HepG2 (cell line): ENCODE measurements around the gene MBL2. TPM values are rescaled to one million over a fixed set of nuclear protein-coding genes. Genes with fewer than 3 reads are reported as not detected.

ENCODE experiments used
- ATAC-seq: fragments of 200-7000 bp; cut with Tn5 transposase; 3 replicates; pipeline ENCODE4 v1.9.1; 2020; ENCODE audit warnings: mild to moderate bottlenecking, moderate library complexity
- BruUV-seq: library from RNA; stranded (reverse); fragments of 400-500 nt; replicated peaks from 2 replicates; lab custom pipeline; 2021; lab: Mats Ljungman, UMichigan
- CTCF ChIA-PET: fragments of 300-600 bp; formaldehyde crosslinking; extraction: SDS; loops from one replicate; lab custom pipeline; 2021; ENCODE audit warnings: low total read pairs, inconsistent platforms, low intra/inter-chr PET ratio; lab: Yijun Ruan, JAX
- POLR2A ChIA-PET: fragments of 350-600 bp; sonication (Branson Sonifier 250); formaldehyde crosslinking; loops from one replicate; lab custom pipeline; 2020; ENCODE audit warnings: antibody characterized with exemption, inconsistent platforms; lab: Yijun Ruan, JAX
- DNase-seq: peaks from one replicate; pipeline ENCODE4 v3.0.0-alpha.2; 2015; ENCODE audit warnings: low spot score
- FAIRE-seq: peaks from 3 replicates; lab custom pipeline; 2011; peaks lifted over from hg19 to GRCh38; lab: Jason Lieb, UNC
- H2AFZ ChIP-seq: one replicate; pipeline ENCODE4 v1.6.1; 2011; ENCODE audit warnings: low read length, inconsistent platforms
- H3K27ac ChIP-seq: fragments of 300-600 bp; 3 replicates; pipeline ENCODE4 v1.8.0; 2011; ENCODE audit warnings: mixed run types, mild to moderate bottlenecking, mixed read lengths, low read length, inconsistent platforms; ENCODE audit not compliant: insufficient read depth; ENCODE audit errors: extremely low read length
- H3K27me3 ChIP-seq, 2 experiments: fragments of 200-600 bp in 1 of 2; 2 replicates in 1 of 2; 3 replicates in 1 of 2; pipeline versions ENCODE4 v1.6.0 to v1.8.0; 2011; ENCODE audit warnings: low read length in 2 of 2, mild to moderate bottlenecking in 2 of 2, moderate library complexity in 2 of 2, inconsistent platforms in 1 of 2; ENCODE audit not compliant: insufficient read depth in 2 of 2, control insufficient read depth in 1 of 2
- H3K36me3 ChIP-seq, 2 experiments: fragments of 200-600 bp in 1 of 2; replicated peaks in 1 of 2; 2 replicates in 1 of 2; 3 replicates in 1 of 2; pipeline versions ENCODE4 v1.5.1 to v1.8.0; 2011; ENCODE audit warnings: low read length in 2 of 2, inconsistent platforms in 1 of 2; ENCODE audit not compliant: insufficient read depth in 2 of 2, control insufficient read depth in 1 of 2
- H3K4me1 ChIP-seq: 2 replicates; pipeline ENCODE4 v1.5.1; 2012; ENCODE audit warnings: low read length, inconsistent platforms; ENCODE audit not compliant: insufficient read depth
- H3K4me2 ChIP-seq: 2 replicates; pipeline ENCODE4 v1.6.0; 2011; ENCODE audit warnings: low read depth, low read length, inconsistent platforms
- H3K4me3 ChIP-seq, 3 experiments: fragments of 200-600 bp in 1 of 3; sonication (generic), shearing (Covaris generic) in 1 of 3; replicated peaks in 1 of 3; 2 replicates each; pipeline ENCODE4 v1.5.1; 2011 to 2016; ENCODE audit warnings: low read length in 3 of 3, inconsistent platforms in 2 of 3, low read depth in 2 of 3, mild to moderate bottlenecking in 2 of 3, control low read depth in 1 of 3, mixed read lengths in 1 of 3; ENCODE audit not compliant: insufficient read depth in 1 of 3
- H3K79me2 ChIP-seq: one replicate; pipeline ENCODE4 v1.6.1; 2011; ENCODE audit warnings: low read length, inconsistent platforms; ENCODE audit not compliant: insufficient read depth
- H3K9ac ChIP-seq: 2 replicates; pipeline ENCODE4 v1.6.0; 2011; ENCODE audit warnings: mild to moderate bottlenecking, low read depth, low read length, inconsistent platforms; ENCODE audit not compliant: insufficient read depth
- H3K9me3 ChIP-seq: 2 replicates; pipeline ENCODE4 v1.5.1; 2012; ENCODE audit warnings: mild to moderate bottlenecking, low read length
- H4K20me1 ChIP-seq: 2 replicates; pipeline ENCODE4 v1.6.0; 2011; ENCODE audit warnings: inconsistent platforms, mild to moderate bottlenecking, low read length, moderate library complexity; ENCODE audit not compliant: insufficient read depth
- DNMT1 ChIP-seq: sonication (generic); formaldehyde crosslinking; IDR thresholded peaks from 2 replicates; pipeline ENCODE4 v1.5.1; 2020; ENCODE audit warnings: mild to moderate bottlenecking, missing genetic modification reagents
- FOSL1 ChIP-seq: sonication (generic); formaldehyde crosslinking; IDR thresholded peaks from 2 replicates; pipeline ENCODE4 v1.9.0; 2021; ENCODE audit warnings: missing genetic modification reagents, borderline replicate concordance
- FOSL2 ChIP-seq: sonication (generic); formaldehyde crosslinking; IDR thresholded peaks from 2 replicates; pipeline ENCODE4 v1.4.0; 2020; ENCODE audit warnings: missing genetic modification reagents
- MBD4 ChIP-seq: IDR thresholded peaks from 2 replicates; pipeline ENCODE4 v1.6.1; 2012; ENCODE audit warnings: low read length, inconsistent platforms, borderline replicate concordance
- NKX3-1 ChIP-seq: sonication (generic); formaldehyde crosslinking; IDR thresholded peaks from 2 replicates; pipeline ENCODE4 v1.5.0; 2020; ENCODE audit warnings: missing genetic modification reagents
- SOX5 ChIP-seq: IDR thresholded peaks from 2 replicates; pipeline ENCODE4 v1.6.1; 2016; ENCODE audit warnings: borderline replicate concordance
- TP53 ChIP-seq: sonication (generic); formaldehyde crosslinking; conservative IDR thresholded peaks from 2 replicates; pipeline ENCODE4 v1.4.0; 2020; ENCODE audit warnings: missing genetic modification reagents
- YEATS4 ChIP-seq: sonication (generic); formaldehyde crosslinking; IDR thresholded peaks from 2 replicates; pipeline ENCODE4 v1.4.0; 2020; ENCODE audit warnings: missing genetic modification reagents, borderline replicate concordance
- ZNF501 ChIP-seq: sonication (generic); formaldehyde crosslinking; IDR thresholded peaks from 2 replicates; pipeline ENCODE4 v1.5.1; 2020; ENCODE audit warnings: mild to moderate bottlenecking, moderate library complexity, missing genetic modification reagents
- ZNF598 ChIP-seq: sonication (generic); formaldehyde crosslinking; IDR thresholded peaks from 2 replicates; pipeline ENCODE4 v1.5.1; 2020; ENCODE audit warnings: mild to moderate bottlenecking, missing genetic modification reagents, borderline replicate concordance
- ZNF644 ChIP-seq: IDR thresholded peaks from 2 replicates; pipeline ENCODE4 v1.6.1; 2016; ENCODE audit warnings: low read depth
- ZNF775 ChIP-seq: sonication (generic); formaldehyde crosslinking; IDR thresholded peaks from 2 replicates; pipeline ENCODE4 v1.4.0; 2020; ENCODE audit warnings: missing genetic modification reagents, mild to moderate bottlenecking, moderate library complexity, borderline replicate concordance
- ZNF782 ChIP-seq: sonication (generic); formaldehyde crosslinking; IDR thresholded peaks from 2 replicates; pipeline ENCODE4 v1.4.0; 2020; ENCODE audit warnings: missing genetic modification reagents, mild to moderate bottlenecking, borderline replicate concordance
- WGBS: methylation state at CpG from one replicate; pipeline ENCODE4 v1.1.6; 2017; ENCODE audit warnings: low lambda C conversion rate; 5-methylcytosine and 5-hydroxymethylcytosine counted together
- in situ Hi-C: cut with HindIII; loops from 2 replicates; pipeline ENCODE4 v1.10.0; 2017; ENCODE audit warnings: low pct_unique_long_range_greater_than_20kb; ENCODE audit not compliant: extremely low pct_ligation_motif_present
- intact Hi-C: fragments of 100-400 bp; cut with micrococcal nuclease; formaldehyde crosslinking; loops from one replicate; pipeline ENCODE4 v1.10.0; 2022; ENCODE audit not compliant: unreplicated experiment
- polyA plus RNA-seq, 8 experiments: library from polyadenylated mRNA; depleted of rRNA in 3 of 8; stranded (reverse) in 7 of 8; unstranded in 1 of 8; fragments of >200 nt; fragmentation: Illumina TruSeq in 4 of 8; extraction: Trizol in 4 of 8; gene quantifications; 2 replicates each; pipeline versions ENCODE4 v1.2.1 to v1.2.3, GENCODE V29; 2011 to 2016; ENCODE audit warnings: low read depth in 4 of 8, missing spikeins in 1 of 8, mixed read lengths in 1 of 8; ENCODE audit not compliant: insufficient read depth in 1 of 8
- total RNA-seq, 5 experiments: library from RNA; depleted of rRNA; stranded (reverse); fragments of >200 nt; fragmentation: Illumina TruSeq; extraction: Trizol; gene quantifications; 2 replicates each; pipeline ENCODE4 v1.2.3, GENCODE V29; 2016; ENCODE audit warnings: low read depth in 1 of 5
- TF ChIP-seq, protein P1 (sequence below): IDR thresholded peaks from 2 replicates; pipeline ENCODE4 v1.6.1; 2016; ENCODE audit warnings: low read depth
- TF ChIP-seq, protein P2 (sequence below): IDR thresholded peaks from 2 replicates; pipeline ENCODE4 v1.4.0; 2020; ENCODE audit warnings: mild to moderate bottlenecking, missing genetic modification reagents
- TF ChIP-seq, protein P3 (sequence below): IDR thresholded peaks from 2 replicates; pipeline ENCODE4 v1.6.1; 2016; ENCODE audit warnings: mild to moderate bottlenecking, missing biosample characterization, missing genetic modification reagents
- TF ChIP-seq, protein P4 (sequence below): sonication (generic); formaldehyde crosslinking; conservative IDR thresholded peaks from 2 replicates; pipeline ENCODE4 v1.8.0; 2022; ENCODE audit warnings: missing genetic modification reagents

MBL2 gene
- total and polyA plus RNA-seq, 2 of the 13 experiments (the other 11 are each of a cell fraction or from before 2014, with no cell fraction given), result 9.6 to 16.2 TPM

DNA sequence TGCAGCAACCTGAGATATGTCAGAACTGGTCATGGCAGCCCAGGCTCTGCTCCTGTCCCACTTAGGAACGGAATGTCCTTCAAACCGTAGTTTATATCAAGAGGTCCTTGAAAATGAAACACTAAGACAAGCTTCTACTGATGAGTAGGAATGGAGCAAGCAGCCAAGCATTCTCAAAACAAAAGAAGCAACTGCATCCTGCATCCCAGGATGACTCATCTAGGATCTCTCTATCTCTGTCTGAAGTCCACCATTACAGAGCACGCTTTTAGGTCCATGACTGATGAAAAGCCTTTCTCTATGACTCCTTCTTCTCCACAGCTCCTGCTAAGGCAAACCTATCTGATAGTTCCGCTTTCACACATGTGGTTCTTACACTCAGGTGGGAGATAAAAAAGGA is 16.3 kb downstream of the MBL2 start:
- no peaks in the 10 kb centered on the region for H3K9me3 ChIP-seq
- no peak for FAIRE-seq
- H2AFZ ChIP-seq, result no peak overlapping the region
- H3K27me3 ChIP-seq, result no peaks in the 10 kb centered on the region
- no peak overlapping the region for H3K9ac ChIP-seq
- peak; percentile 39 for ATAC-seq
- peak overlapping the region; percentile 93 for H3K27ac ChIP-seq
- no peaks in the 10 kb centered on the region for H4K20me1 ChIP-seq
- H3K4me1 ChIP-seq, result peaks cover 79% of the 10 kb centered on the region
- intact Hi-C loops, result no loop called here
- ChIA-PET CTCF (no interaction called here), POLR2A (interaction anchor here (0.8 to 4.0 kb wide), 3 partner anchors 9 to 19 kb away, joined by 3 to 27 read pairs (median 15); no protein-coding TSS in a partner anchor)
- H3K4me2 ChIP-seq, result no peak overlapping the region
- DNase-seq, result peak; percentile 50
- no peak overlapping the region for H3K4me3 ChIP-seq
- WGBS, result 91% methylated on average over 4 of the region's 4 CpGs
- peaks cover 0 to 4% of the 10 kb centered on the region in 2 experiments; a peak in 1 of 5 replicates for H3K36me3 ChIP-seq
- no TSS peak for BruUV-seq
- peaks cover 39% of the 10 kb centered on the region for H3K79me2 ChIP-seq
- in situ Hi-C loops, result no loop called here
- no peak for TF ChIP-seq TP53 (CRISPR knock-in tag)
- TF ChIP-seq FOSL2, result peak; percentile 94
- TF ChIP-seq, protein P1, sequence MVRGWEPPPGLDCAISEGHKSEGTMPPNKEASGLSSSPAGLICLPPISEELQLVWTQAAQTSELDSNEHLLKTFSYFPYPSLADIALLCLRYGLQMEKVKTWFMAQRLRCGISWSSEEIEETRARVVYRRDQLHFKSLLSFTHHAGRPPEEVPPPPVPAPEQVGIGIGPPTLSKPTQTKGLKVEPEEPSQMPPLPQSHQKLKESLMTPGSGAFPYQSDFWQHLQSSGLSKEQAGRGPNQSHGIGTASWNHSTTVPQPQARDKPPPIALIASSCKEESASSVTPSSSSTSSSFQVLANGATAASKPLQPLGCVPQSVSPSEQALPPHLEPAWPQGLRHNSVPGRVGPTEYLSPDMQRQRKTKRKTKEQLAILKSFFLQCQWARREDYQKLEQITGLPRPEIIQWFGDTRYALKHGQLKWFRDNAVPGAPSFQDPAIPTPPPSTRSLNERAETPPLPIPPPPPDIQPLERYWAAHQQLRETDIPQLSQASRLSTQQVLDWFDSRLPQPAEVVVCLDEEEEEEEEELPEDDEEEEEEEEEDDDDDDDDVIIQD (CRISPR knock-in tag), result 0 out of 2 replicates have a peak, but pooled peaks have one; percentile 40
- no peak for TF ChIP-seq ZNF598 (CRISPR knock-in tag)
- TF ChIP-seq, protein P2, sequence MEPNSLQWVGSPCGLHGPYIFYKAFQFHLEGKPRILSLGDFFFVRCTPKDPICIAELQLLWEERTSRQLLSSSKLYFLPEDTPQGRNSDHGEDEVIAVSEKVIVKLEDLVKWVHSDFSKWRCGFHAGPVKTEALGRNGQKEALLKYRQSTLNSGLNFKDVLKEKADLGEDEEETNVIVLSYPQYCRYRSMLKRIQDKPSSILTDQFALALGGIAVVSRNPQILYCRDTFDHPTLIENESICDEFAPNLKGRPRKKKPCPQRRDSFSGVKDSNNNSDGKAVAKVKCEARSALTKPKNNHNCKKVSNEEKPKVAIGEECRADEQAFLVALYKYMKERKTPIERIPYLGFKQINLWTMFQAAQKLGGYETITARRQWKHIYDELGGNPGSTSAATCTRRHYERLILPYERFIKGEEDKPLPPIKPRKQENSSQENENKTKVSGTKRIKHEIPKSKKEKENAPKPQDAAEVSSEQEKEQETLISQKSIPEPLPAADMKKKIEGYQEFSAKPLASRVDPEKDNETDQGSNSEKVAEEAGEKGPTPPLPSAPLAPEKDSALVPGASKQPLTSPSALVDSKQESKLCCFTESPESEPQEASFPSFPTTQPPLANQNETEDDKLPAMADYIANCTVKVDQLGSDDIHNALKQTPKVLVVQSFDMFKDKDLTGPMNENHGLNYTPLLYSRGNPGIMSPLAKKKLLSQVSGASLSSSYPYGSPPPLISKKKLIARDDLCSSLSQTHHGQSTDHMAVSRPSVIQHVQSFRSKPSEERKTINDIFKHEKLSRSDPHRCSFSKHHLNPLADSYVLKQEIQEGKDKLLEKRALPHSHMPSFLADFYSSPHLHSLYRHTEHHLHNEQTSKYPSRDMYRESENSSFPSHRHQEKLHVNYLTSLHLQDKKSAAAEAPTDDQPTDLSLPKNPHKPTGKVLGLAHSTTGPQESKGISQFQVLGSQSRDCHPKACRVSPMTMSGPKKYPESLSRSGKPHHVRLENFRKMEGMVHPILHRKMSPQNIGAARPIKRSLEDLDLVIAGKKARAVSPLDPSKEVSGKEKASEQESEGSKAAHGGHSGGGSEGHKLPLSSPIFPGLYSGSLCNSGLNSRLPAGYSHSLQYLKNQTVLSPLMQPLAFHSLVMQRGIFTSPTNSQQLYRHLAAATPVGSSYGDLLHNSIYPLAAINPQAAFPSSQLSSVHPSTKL (CRISPR knock-in tag), result 0 out of 2 replicates have a peak, but pooled peaks have one; percentile 18
- peak; percentile 69 for TF ChIP-seq FOSL1 (CRISPR knock-in tag)
- TF ChIP-seq ZNF644 (CRISPR knock-in tag), result 0 out of 2 replicates have a peak, but pooled peaks have one; percentile 11
- TF ChIP-seq, protein P3, sequence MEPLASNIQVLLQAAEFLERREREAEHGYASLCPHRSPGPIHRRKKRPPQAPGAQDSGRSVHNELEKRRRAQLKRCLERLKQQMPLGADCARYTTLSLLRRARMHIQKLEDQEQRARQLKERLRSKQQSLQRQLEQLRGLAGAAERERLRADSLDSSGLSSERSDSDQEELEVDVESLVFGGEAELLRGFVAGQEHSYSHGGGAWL (CRISPR knock-in tag), result no peak
- TF ChIP-seq ZNF501 (CRISPR knock-in tag), result no peak
- TF ChIP-seq NKX3-1 (CRISPR knock-in tag), result no peak
- TF ChIP-seq, protein P4, sequence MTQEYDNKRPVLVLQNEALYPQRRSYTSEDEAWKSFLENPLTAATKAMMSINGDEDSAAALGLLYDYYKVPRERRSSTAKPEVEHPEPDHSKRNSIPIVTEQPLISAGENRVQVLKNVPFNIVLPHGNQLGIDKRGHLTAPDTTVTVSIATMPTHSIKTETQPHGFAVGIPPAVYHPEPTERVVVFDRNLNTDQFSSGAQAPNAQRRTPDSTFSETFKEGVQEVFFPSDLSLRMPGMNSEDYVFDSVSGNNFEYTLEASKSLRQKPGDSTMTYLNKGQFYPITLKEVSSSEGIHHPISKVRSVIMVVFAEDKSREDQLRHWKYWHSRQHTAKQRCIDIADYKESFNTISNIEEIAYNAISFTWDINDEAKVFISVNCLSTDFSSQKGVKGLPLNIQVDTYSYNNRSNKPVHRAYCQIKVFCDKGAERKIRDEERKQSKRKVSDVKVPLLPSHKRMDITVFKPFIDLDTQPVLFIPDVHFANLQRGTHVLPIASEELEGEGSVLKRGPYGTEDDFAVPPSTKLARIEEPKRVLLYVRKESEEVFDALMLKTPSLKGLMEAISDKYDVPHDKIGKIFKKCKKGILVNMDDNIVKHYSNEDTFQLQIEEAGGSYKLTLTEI (CRISPR knock-in tag), result no peak
- TF ChIP-seq ZNF775, result no peak
- 0 out of 2 replicates have a peak, but pooled peaks have one; percentile 26 for TF ChIP-seq SOX5
- TF ChIP-seq YEATS4 (CRISPR knock-in tag), result no peak
- TF ChIP-seq DNMT1 (CRISPR knock-in tag), result no peak
- TF ChIP-seq ZNF782, result no peak
- no peak for TF ChIP-seq MBD4
